CD4-positive, alpha-beta T cell treated with Interleukin-17A for 4 hours (primary cell): ENCODE measurements around the gene LUZP2.

Experiments used
- DNase-seq: peaks from one replicate; pipeline ENCODE4 v3.0.0-alpha.2; 2020; ENCODE audit warnings: mixed read lengths

LUZP2 gene

DNA sequence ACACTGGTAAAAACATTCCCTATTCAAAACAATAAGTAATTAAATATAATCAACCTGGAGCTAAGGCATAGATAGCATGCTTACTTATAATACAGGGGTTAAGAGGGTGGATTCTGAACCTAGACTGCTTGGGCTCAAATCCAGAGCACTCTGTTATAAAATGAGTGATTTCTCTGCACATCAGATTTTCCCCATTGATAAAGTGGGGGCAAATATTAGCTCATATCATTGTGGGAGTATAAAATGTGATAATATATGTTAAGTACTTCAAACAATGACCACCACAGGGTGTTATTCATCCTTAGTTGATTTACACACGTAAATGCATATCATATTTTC lies 139.4 kb downstream of the LUZP2 start:
- no peak for DNase-seq

DNA sequence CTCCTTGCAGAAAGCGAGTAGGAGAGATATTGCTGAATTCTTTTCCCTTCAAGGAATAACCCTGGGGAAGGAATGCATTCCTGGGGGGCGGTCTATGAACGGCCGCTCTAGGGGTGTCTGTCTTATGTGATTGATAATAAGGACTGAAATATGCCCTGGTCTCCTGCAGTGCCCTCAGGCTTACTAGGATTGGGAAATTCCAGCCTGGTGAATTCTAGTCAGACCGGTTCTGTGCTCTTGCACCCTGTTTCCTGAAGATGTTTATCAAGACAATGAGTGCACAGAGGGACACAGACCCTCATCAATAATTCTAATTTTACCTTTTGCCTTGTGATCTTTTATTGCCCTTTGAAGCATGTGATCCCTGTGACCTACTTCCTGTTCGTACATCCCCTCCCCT lies 140.7 kb downstream of the LUZP2 start:
- no peak for DNase-seq

DNA sequence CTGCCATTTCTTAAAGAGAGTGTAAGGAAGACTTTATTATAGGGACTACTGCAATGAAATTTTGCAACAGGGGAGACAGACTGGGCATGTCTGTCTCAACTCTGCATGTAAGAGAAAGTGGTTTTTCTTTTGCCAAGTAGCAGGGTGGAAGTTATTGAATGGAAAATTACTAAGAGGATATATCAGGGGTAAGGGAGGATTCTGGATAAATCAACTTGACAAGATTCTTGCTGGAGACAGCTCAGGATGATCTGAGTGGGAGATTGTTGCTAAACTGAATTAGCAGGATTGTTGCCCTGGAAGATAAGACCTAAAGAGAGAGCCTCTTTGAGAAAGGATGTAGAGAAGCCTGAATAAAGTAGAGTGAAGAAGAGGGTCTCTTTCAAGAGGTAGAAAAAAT lies 145.8 kb downstream of the LUZP2 start:
- no peak for DNase-seq

DNA sequence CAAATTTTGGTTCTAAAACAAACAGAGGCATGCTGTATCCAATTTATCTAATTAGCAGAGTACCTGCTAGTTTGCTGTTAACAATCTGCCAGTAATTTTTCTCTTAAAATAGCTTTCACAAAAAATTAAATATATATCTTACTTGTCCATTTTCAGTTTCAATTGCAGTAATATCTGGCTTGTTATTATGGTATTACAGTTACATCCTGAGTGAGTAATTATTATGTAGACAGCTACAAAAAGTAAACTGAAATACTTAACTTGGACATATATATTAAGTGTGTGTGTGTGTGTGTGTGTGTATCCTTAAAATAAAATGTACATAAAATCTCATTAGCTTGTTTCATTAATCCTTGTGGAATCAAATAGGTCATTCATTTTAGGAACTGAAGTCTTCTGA lies 148.7 kb downstream of the LUZP2 start:
- DNase-seq = no peak

DNA sequence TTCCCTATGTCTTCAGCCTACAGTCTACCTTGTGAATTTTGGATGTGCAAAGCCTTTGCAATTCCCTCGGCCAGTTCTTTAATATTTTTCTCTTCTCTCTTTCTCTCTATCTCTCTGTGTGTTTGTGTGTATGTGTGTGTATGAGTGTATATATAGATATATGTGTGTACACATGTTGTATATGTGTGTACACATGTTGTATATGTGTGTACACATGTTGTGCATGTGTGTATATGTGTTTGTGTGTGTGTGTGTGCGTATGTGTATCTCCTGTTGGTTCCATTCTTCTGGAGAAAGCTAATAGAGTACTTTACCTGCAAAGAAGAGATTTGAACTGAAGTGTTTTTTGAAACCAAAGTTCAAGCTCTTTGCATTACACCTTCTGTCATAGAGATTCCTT lies 155.0 kb downstream of the LUZP2 start:
- DNase-seq = no peak

DNA sequence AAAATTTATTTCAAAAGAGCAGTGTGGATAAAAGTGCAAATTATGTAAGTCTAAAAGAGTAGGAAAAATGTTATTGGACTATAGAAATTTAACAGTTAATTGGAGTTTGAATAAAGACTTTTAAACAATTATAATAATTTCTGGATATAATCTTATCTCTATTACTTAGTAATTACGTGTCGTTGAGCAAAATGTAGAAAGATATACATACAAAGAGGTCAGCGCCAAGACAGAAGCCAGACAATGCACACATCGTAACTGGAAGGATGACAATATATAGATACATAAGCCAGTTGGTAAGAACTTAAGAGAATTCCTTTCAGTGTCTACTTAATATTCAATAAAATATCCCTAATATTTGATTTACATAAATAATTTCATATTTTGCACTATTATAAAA lies 157.0 kb downstream of the LUZP2 start:
- DNase-seq = no peak

DNA sequence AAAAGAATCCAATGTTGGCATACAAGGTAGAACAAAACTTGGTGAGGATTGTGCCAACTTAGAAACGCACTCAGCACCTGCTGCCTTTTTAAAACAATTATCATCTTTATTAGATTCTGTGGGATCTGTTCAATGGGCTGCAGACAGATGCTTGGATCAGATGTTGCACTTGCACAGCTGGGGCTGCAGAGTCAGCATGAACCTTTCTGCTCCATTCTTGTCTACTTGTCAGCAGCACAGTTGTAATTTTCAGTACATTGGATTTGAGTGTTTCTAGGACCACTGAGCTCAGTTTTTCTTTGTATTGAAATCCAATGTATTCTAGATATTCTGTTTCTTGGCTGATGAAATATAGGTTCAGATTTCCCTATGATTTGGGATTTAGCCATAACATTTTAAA lies 164.5 kb downstream of the LUZP2 start:
- no peak for DNase-seq

DNA sequence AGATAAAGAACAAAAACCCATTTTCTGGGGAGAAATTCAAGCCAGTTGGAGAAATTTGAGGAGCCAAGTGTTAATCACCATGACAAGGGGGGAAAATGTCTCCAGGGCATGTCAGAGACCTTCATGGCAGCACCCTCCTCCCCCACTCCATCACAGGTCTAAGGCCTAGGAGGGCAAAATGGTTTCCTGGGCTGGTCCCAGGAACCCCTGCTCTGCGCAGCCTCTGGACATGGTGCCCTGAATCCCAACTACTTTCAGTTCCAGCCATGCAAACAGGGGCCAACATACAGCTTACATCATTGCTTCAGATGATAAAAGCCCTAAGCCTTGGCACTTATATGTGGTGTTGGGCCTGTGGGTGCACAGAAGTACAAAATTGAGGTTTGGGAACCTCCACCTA lies 167.5 kb downstream of the LUZP2 start:
- no peak for DNase-seq

DNA sequence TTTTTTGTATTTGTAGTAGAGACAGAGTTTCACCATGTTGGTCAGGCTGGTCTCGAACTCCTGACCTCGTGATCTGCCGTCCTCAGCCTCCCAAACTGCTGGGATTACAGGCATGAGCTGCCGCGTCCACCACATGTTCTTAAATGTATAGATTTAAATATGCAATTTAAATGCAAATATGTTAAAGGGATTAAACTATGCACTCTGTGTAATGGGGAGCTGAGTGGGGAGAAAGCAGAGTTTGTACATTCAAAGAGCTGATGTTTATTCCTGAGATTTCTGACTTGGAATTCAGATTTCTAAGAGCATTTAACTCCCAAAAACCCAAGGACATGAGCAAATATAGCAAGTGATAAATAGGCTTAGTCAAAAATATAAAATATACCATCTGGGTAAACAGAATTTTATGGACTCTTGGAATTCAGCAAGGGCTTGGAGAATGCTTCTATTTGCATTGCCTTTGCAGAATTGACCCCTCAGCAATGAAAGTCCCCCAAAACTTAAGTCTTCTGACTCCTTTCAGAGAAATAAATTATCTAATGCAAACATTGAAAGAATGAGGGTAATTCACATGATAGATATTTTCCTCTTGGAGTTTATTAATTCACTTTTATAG lies 170.6 kb downstream of the LUZP2 start:
- DNase-seq = no peak

DNA sequence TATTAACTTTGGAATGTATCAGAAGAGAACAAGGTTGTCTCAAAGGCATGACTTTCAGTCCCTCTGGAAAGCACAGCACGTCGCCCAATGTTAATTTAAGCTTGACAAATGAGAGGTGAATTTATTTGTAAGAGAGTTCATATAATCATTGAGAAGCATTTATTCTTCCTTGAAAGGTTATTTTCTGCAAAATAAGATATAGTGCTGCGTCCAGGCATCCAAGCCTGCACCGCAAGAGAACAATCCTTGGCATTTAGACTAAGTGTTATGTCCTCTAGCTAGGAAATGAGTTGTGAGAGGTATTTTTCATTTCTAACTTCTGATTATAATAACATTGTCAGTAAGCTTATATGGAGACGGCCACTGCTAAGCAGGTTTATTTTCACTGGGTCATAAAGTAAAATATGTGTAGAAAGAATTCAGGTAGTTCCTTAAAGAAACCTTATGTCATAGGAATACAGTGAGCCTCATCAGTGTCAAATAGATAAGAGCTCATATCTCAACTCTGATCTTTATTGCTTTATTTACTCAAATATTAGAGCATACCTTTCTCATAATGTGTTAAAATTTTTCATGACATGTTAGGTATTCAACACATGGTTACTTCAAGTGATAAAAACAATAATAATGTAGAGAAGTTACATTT lies 182.0 kb downstream of the LUZP2 start:
- DNase-seq = no peak

DNA sequence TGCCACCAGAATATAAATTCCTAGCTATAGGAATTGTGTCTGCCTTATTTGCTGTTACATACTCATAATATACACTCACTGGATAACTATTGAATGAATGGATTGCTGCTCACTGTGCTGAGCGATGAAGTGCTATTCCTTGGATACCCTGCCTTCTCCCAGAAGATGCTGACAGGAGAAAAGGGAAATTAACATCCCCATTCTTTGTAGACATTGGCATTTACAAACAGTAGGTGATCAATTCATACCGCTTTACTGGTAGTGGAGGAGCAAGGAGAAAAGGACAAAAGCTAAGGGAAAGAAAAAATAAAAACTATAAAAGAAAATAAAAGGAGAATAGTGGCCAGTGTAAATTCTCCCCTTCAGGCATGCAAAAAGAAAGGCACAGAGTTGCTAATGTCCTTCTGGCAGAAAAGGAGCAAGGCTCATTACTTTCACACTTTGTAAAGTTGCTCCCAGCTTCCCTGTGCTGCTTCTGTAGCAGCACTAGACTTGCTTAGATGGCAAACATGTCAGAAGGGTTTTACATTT lies 183.0 kb downstream of the LUZP2 start:
- DNase-seq = no peak

DNA sequence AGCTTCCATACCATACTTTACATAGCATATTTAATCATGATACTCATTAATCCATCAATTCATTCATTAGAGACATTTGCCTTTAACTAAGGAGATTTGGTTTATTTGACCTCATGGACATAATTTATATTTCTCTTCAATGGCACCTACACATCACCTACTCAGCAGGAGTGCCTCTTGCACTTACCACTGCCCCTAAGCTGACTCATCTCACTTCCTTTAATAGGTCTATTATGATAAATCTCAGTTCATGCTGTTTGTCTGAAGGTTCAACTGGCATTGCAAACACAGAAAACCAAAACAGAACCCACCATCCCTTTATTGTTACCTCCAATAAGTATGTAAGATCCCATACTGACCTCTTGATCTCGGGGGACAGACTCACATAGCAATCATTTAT lies 186.7 kb downstream of the LUZP2 start:
- DNase-seq = no peak

DNA sequence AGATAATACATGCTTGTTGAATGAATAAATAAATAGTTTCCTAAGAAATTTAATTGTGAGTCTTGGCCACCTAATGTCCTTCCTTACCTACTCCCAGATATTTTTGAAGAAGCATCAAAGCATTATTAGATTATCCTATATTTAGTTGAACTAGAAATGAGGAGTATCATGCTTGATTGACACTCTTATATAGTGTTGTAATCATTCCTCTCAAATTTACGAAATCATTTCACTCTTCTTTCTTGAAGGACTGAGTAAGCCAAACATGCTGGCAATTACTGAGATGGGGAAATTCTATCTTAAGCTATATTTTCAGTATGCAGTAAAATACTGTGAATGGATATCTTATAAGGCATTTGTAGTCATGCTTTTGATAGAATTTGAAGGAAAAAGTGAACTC lies 189.0 kb downstream of the LUZP2 start:
- no peak for DNase-seq

DNA sequence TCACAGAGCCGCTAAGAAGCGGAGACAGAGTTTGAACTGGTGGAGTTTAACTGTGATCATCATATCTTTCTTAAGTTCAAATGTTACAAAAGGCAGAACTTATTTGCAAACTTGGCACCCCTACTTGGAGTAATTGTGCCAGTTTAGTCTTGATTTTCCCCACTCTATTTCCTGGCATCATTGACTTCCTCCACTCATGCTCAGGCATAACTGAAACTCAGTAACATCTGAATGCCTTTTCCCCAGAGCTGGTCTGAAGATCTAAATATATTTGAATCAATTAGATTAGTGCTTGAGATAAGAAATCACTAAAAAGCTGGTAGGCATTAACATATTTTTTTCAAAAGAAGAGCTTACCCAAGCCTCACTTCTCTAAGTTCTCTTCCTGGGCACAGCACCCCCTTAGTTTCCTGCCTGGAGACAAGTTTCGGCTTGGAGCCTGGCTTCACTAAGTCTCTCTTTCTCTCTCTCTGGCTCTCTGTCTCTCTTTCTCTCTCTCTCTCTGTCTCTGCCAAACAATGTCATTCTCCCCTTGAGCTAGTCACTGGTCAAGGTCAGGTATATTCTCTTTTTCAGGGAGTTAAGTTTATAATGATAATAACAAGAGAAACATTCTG lies 190.8 kb downstream of the LUZP2 start:
- no peak for DNase-seq

DNA sequence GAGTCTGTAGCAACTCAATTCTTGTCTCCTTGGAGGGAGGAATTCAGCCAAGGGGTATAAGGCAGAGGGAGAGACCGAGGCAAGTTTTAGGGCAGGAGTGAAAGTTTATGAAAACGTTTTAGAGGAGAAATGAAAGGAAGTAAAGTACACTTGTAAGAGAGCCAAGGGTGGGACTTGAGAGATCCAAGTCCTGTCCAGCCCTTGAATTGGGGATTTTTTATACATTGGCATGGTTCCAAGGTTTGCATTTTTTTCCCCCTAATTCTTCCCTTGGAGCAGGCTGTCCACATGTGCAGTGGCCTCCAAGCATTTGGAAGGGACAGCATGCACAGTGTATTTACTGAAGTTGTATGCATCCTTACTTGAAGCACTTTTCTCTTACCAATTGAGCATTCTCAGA lies 192.1 kb downstream of the LUZP2 start:
- DNase-seq = no peak

DNA sequence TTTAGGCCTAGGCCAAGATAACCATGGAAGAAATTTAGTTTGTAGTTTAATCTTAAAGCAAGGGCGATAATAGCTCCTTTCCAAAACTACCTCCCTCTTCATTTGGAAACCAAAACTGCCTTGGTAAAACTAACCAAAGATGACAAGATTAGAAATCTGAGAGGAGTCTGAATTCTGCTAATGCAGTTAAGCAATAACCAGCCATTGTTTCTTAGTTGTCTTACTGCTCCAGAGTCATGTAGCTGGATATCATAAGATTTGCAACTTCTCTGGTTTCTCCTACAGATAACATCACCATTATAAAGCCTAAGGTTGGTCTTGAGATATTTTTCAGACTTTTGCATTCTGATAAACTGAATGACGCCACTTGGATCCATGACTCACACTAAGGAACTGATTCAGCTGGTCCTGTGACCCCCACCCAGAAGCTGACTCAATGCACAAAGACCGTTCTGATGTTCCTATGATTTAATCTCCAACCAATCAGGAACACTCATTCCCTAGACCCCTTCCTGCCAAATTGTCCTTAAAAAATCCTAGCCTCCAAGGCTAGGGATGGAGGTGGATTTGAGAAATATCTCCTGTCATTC lies 200.8 kb downstream of the LUZP2 start:
- DNase-seq = no peak

DNA sequence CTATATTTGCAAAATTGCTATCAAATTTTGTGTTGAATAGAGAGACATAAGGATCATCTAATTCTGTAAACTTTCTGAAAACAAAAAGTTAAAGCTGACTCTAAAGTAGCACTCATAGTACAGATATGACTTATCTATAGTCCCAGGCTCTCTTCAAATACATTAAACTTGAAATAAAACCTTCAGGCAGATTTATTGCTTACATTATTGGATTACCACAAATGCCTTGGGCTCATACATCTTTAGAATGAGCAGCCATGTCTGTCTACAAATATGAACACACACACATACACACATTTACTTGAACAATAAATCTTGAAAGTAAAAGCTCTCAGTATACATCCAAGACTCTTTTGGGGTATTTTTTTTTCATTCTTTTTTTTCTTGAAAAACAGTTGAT lies 207.9 kb downstream of the LUZP2 start:
- no peak for DNase-seq

DNA sequence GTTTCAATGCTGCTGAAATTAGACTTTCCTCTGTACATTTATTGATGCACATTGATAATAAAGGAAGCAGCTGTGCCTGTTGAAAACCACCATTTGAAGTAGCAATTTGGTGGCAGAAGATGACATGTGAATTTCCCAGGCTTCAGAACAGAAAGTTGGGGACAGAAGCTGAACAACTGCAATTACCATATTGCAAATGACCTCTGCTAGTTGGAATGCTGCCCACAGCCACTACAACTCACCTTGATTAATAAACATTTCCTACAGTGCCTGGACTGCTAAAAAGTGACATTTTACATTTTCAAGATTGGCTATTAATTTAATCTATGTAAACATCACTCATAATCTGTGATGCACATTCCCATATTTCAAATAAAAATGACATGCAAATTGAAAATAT lies 208.6 kb downstream of the LUZP2 start:
- DNase-seq = no peak

DNA sequence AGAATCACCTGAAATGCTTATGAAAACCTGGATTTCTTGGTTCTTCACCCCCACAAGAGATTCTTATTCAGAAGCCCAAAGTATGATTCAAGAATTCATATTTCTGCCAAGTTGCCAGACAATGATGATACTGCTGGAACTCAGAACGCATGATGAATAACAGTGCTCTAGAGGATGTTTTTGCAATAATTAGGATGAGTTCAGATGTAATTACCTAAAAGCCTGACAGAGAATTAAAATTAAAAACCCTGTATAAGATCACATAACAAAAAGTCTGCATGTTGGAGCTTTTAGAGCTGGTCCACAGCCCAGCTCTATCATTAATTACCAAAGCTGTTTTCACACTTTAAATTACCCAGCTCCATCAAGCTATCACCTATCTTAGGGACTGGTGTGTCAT lies 211.8 kb downstream of the LUZP2 start:
- no peak for DNase-seq

DNA sequence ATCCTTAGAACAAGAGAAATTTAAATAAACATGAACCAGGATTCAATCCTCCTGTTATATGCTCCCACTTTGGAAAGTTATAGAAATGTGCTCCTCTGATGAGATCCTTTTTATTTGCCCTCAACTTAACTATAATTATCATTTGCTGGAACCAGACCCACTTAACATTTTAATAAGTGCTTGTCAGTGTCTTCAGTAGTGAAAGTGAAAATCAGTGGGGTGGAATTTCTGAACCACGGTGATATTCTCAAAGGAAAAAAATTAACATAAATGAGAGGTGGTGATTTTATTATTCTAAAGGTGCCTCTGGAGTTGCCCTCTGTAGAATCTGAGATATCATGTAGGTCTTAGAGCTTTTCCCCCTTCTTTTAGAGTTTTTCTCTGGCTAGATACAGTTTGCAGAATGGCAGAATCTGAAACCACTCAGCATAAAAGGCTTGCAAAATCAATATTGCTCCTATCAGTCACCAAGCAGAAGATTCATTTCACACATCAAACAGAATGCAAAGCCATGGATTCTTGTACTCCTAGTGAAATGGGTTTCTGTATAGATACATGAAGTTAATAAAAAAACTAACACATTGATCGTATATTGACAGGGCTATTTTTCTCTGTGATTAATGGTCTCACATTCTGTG lies 213.2 kb downstream of the LUZP2 start:
- no peak for DNase-seq

DNA sequence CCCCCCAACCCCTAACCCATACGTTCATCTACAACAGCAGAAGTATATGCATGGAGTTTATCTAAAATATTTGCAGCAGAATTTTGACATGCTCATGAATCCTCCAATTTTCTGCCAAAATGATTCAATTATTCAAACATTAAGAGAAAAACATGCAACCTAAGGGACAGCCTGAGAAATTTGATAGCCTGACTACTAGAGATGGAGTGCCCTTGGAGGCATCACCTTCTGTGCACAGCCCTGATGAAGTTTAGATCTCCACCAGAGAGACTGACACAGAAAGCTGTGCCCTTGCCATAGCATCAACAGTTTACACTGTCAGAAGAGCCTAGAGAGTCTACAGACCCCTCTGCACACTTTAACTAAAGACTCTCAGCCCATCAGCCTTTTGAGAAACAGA lies 217.7 kb downstream of the LUZP2 start:
- no peak for DNase-seq

DNA sequence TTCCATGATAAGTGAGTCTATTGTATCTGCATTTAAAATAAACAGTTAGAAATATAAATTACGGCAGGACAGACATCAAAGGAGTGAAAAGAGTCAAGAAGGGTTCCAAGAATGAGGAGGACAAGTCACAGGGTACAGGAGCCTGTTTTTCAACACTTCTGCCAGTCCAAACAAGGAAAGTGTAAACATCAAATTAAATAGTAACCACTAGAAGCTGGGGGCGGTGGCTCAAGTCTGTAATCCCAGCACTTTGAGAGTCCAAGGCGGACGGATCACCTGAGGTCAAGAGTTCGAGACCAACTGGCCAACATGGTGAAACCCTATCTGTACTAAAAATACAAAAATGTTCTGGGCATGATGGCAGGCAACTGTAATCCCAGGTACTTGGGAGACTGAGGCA lies 219.6 kb downstream of the LUZP2 start:
- DNase-seq = no peak

DNA sequence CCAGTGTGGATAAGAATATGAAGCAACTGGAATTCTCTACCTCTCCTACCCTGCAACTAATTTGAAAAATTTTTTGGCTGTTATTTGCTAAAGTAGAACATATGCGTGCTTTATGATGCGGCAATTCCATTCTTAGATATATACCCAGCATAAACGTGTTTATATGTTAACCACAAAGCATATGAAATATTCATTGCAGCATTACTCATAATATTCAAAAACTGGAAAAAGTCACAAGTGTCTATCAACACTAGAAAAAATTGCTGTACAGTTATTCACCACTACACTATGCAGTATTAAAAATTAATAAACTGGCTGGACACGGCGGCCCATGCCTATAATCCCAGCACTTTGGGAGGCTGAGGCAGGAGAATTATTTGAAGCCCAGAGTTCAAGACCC lies 226.4 kb downstream of the LUZP2 start:
- DNase-seq = no peak

DNA sequence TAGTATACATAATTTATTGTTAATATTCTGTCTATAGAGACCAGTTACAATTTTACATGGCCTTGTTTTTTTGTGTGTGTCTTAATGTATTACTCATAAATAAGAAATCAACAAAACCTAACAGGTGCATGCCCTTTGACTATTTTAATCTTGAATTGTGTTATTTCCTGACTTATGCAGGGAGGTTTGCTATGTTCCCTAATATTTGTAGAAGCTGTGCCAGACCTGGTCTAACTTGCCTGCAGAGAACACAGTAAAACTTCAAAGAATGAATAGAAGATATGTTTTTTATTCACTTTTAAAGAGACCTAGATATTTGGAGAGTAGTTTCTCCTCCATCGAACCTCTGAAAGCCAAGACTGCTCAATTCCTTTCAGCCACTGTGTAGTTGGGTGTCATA lies 234.7 kb downstream of the LUZP2 start:
- no peak for DNase-seq
